ENCODE results near the gene ORM2. TPM values are rescaled to one million over a fixed set of nuclear protein-coding genes. Genes with fewer than 3 reads are reported as not detected.
A peak's percentile ranks its signal among the peaks of the same experiment; 100 is the strongest.

The ORM2 gene
- total and polyA plus RNA-seq, 2 of the 13 experiments (the other 11 are each of a cell fraction or from before 2014, with no cell fraction given) = 565 to 824 TPM

GRCh38 chr9:114290561-114290986, 39.1 kb upstream of the ORM2 start (continued):
- TF ChIP-seq ZNF235 (CRISPR knock-in tag; IDR thresholded peaks at IDR 0.05; ENCODE audit: borderline replicate concordance) (no peak), ZNF552 (CRISPR knock-in tag; IDR thresholded peaks at IDR 0.05; ENCODE audit: borderline replicate concordance) (no peak), ZNF180 (CRISPR knock-in tag; IDR thresholded peaks at IDR 0.05; ENCODE audit: borderline replicate concordance, low read depth) (no peak), ZNF543 (CRISPR knock-in tag; IDR thresholded peaks at IDR 0.05) (no peak), ZNF3 (CRISPR knock-in tag; IDR thresholded peaks at IDR 0.05) (no peak), NCOA2 (CRISPR knock-in tag; IDR thresholded peaks at IDR 0.05) (no peak), U2AF2 (IDR thresholded peaks at IDR 0.05; ENCODE audit: low read depth, low read length) (no peak)

DNA sequence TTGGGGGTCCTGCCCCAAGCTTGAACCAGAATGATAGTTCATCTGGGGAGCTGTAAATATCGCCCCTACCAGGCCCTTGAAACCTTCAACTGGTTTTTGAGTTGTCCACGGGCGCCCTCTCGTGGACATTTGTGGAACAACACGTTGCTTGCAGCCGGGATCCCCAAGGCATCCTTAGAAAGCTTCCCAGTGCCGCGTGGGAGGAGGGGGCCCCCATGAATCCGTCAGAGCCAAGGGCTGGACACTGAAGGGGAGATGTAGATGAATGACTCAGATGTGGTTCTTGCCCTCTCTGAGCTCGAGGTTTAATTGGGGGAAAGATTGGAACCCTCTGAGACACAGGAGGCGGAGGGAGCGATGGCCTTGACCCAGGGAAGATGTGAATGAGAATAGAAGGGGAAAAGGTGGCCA, 38.6 kb upstream of the ORM2 start:
- Histone ChIP-seq H3K4me3 (replicated peaks in 1 of 3; ENCODE audit: insufficient read depth in 1 of 3, low read depth in 2 of 3, low read length in 3 of 3) (no peak overlapping the region), H3K27me3 (ENCODE audit: control insufficient read depth in 1 of 2, insufficient read depth in 2 of 2, low read length in 2 of 2) (no peaks in the 10 kb centered on the region), H3K79me2 (ENCODE audit: insufficient read depth, low read length) (no peaks in the 10 kb centered on the region), H4K20me1 (ENCODE audit: insufficient read depth, low read length) (no peaks in the 10 kb centered on the region), H3K27ac (ENCODE audit: extremely low read length, insufficient read depth, low read length) (no peak overlapping the region), H2AFZ (ENCODE audit: low read length) (no peak overlapping the region), H3K36me3 (replicated peaks in 1 of 2; ENCODE audit: control insufficient read depth in 1 of 2, insufficient read depth in 2 of 2, low read length in 2 of 2) (peaks cover 37 to 78% of the 10 kb centered on the region in 2 experiments), H3K4me1 (ENCODE audit: insufficient read depth, low read length) (no peaks in the 10 kb centered on the region), H3K4me2 (ENCODE audit: low read depth, low read length) (no peak overlapping the region), H3K9ac (ENCODE audit: insufficient read depth, low read depth, low read length) (no peak overlapping the region), H3K9me3 (ENCODE audit: low read length) (peaks cover 10% of the 10 kb centered on the region)
- BruUV-seq (replicated peaks) = no TSS peak
- in situ Hi-C loops (cut with HindIII; ENCODE audit: extremely low pct_ligation_motif_present, low pct_unique_long_range_greater_than_20kb) (loop anchor here (5.0 kb wide), 3 partner anchors 134 to 484 kb away; partner anchors contain the start of genes COL27A1 and KIF12), intact Hi-C loops (cut with micrococcal nuclease; ENCODE audit: unreplicated experiment) (loop anchor here (1.0 to 5.0 kb wide), 3 partner anchors 134 to 209 kb away; partner anchors contain the start of gene COL27A1)
- peak; percentile 58 for FAIRE-seq
- ATAC-seq = peak; percentile 64
- CTCF ChIA-PET (ENCODE audit: low intra/inter-chr PET ratio, low total read pairs) = interaction anchor here (1.8 to 1.9 kb wide), 2 partner anchors 183 to 208 kb away, joined by 18 to 21 read pairs; no protein-coding TSS in a partner anchor
- DNase-seq (ENCODE audit: low spot score) = peak; percentile 61
- POLR2A ChIA-PET = interaction anchor here (1.1 to 3.2 kb wide), 7 partner anchors 116 to 219 kb away, joined by 3 to 24 read pairs (median 6); no protein-coding TSS in a partner anchor
- WGBS (ENCODE audit: low lambda C conversion rate) = 36% methylated on average over 9 of the region's 12 CpGs
- TF ChIP-seq ZNF33A (CRISPR knock-in tag; IDR thresholded peaks at IDR 0.05; ENCODE audit: borderline replicate concordance) (0 out of 2 replicates have a peak, but pooled peaks have one; percentile 51), RAD21 (CRISPR knock-in tag; IDR thresholded peaks at IDR 0.05) (peak; percentile 77), HDAC1 (CRISPR knock-in tag; IDR thresholded peaks at IDR 0.05) (0 out of 2 replicates have a peak, but pooled peaks have one; percentile 32), SMC3 (IDR thresholded peaks at IDR 0.05; ENCODE audit: low read length) (peak; percentile 86), ZSCAN9 (CRISPR knock-in tag; IDR thresholded peaks at IDR 0.05; ENCODE audit: borderline replicate concordance) (0 out of 2 replicates have a peak, but pooled peaks have one; percentile 30), DR1 (CRISPR knock-in tag; IDR thresholded peaks at IDR 0.05) (no peak), ZNF501 (CRISPR knock-in tag; IDR thresholded peaks at IDR 0.05) (peak; percentile 61; the same call in 1 of the 2 replicates), GATAD2A (CRISPR knock-in tag; IDR thresholded peaks at IDR 0.05) (0 out of 2 replicates have a peak, but pooled peaks have one; percentile 18)
- TF ChIP-seq, protein P1, sequence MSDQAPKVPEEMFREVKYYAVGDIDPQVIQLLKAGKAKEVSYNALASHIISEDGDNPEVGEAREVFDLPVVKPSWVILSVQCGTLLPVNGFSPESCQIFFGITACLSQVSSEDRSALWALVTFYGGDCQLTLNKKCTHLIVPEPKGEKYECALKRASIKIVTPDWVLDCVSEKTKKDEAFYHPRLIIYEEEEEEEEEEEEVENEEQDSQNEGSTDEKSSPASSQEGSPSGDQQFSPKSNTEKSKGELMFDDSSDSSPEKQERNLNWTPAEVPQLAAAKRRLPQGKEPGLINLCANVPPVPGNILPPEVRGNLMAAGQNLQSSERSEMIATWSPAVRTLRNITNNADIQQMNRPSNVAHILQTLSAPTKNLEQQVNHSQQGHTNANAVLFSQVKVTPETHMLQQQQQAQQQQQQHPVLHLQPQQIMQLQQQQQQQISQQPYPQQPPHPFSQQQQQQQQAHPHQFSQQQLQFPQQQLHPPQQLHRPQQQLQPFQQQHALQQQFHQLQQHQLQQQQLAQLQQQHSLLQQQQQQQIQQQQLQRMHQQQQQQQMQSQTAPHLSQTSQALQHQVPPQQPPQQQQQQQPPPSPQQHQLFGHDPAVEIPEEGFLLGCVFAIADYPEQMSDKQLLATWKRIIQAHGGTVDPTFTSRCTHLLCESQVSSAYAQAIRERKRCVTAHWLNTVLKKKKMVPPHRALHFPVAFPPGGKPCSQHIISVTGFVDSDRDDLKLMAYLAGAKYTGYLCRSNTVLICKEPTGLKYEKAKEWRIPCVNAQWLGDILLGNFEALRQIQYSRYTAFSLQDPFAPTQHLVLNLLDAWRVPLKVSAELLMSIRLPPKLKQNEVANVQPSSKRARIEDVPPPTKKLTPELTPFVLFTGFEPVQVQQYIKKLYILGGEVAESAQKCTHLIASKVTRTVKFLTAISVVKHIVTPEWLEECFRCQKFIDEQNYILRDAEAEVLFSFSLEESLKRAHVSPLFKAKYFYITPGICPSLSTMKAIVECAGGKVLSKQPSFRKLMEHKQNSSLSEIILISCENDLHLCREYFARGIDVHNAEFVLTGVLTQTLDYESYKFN (CRISPR knock-in tag; conservative IDR thresholded peaks at IDR 0.05) = no peak
- TF ChIP-seq, protein P2, sequence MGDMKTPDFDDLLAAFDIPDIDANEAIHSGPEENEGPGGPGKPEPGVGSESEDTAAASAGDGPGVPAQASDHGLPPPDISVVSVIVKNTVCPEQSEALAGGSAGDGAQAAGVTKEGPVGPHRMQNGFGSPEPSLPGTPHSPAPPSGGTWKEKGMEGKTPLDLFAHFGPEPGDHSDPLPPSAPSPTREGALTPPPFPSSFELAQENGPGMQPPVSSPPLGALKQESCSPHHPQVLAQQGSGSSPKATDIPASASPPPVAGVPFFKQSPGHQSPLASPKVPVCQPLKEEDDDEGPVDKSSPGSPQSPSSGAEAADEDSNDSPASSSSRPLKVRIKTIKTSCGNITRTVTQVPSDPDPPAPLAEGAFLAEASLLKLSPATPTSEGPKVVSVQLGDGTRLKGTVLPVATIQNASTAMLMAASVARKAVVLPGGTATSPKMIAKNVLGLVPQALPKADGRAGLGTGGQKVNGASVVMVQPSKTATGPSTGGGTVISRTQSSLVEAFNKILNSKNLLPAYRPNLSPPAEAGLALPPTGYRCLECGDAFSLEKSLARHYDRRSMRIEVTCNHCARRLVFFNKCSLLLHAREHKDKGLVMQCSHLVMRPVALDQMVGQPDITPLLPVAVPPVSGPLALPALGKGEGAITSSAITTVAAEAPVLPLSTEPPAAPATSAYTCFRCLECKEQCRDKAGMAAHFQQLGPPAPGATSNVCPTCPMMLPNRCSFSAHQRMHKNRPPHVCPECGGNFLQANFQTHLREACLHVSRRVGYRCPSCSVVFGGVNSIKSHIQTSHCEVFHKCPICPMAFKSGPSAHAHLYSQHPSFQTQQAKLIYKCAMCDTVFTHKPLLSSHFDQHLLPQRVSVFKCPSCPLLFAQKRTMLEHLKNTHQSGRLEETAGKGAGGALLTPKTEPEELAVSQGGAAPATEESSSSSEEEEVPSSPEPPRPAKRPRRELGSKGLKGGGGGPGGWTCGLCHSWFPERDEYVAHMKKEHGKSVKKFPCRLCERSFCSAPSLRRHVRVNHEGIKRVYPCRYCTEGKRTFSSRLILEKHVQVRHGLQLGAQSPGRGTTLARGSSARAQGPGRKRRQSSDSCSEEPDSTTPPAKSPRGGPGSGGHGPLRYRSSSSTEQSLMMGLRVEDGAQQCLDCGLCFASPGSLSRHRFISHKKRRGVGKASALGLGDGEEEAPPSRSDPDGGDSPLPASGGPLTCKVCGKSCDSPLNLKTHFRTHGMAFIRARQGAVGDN (CRISPR knock-in tag; IDR thresholded peaks at IDR 0.05) = peak; percentile 37; the same call in 1 of the 2 replicates

Data from HepG2 (cell line).